ENCODE measurements around the gene RIPOR2.
"Not testable (repeated sequence)": the region's sequence is repeated elsewhere in the genome, so short reads cannot be mapped to it uniquely, and the experiment has no call there.

RIPOR2 gene

DNA sequence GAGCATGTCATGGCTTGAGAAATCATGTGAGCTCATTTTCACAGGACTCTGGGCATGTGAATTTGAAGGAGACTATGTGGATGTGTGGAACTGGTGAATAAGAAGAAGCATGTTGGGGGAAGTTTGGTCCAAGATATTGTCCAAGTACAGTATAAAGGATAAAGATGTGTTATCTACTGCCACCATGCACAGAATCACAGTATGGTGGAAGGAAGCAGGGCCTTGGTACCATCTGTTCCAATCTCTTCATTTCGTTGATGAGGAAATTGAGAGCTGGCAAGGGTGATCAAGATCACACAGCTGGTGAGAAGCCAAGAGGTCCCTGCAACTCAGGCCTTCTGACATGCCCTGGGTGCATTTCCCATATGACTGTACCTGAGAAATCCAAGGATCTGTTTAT is 31.5 kb upstream of the RIPOR2 start:
- ATAC-seq (ENCODE audit: low read depth) (no peak), DNase-seq (ENCODE audit: low spot score in 2 of 2) (no peak)
- Mint-ChIP-seq H3K27ac (no peak overlapping the region), H3K9me3 (no peaks in the 10 kb centered on the region), H3K36me3 (peaks cover 5% of the 10 kb centered on the region), H3K4me1 (peaks cover 53% of the 10 kb centered on the region), H3K27me3 (no peaks in the 10 kb centered on the region), H3K4me3 (no peak overlapping the region)

DNA sequence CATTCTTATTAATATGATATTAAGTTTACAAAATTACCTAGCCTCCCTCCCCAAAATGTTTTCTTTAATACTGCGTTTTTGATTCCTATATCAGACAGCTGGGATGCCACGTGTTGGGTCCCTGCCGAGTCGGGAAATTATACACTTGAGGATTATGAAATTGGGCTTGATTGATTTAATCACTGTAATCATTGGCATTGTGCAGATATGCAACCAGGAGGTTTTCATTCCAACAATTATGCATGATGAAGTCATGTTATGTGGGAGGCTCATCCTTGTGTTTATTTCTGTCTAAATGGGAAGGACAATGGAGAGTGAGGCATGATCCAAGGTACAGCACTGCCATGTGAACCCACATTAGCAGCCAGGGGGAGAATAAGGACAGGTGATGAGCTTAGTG is 30.6 kb upstream of the RIPOR2 start:
- ATAC-seq (ENCODE audit: low read depth) (no peak), DNase-seq (ENCODE audit: low spot score in 2 of 2) (no peak)
- no peak overlapping the region for H3K27ac Mint-ChIP-seq
- H3K27me3 Mint-ChIP-seq: no peaks in the 10 kb centered on the region
- peaks cover 5% of the 10 kb centered on the region for H3K36me3 Mint-ChIP-seq
- H3K9me3 Mint-ChIP-seq: no peaks in the 10 kb centered on the region
- peaks cover 55% of the 10 kb centered on the region for H3K4me1 Mint-ChIP-seq
- no peak overlapping the region for H3K4me3 Mint-ChIP-seq

DNA sequence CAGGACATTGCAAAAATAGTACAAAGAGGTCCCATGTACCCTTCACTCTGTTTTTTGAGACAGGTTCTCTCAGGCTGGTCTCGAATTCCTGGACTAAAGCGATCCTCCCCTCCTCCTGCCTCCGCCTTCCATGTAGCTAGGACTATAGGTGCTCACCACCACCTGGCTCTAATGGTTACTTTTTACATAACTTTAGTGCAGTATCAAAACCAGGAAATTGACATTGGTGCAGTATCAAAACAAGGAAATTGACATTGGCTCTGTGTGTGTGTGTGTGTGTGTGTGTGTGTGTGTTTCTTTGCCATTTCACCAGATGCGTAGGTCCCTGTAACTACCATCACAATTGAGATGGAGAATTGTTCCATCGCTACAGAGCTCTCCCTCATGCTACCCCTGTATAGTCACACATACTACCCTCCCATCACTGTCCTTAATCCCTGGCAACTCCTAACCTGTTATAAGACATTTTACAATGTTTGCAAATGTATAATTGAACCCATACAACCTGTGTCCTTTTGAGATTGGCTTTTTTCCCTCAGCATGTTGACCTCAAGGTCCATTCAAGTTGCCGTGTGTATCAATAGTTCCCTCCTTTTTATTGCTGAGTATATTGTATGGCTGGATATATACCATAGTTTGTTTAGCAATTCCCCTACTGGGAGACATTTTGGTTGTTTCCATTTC is 28.3 kb upstream of the RIPOR2 start:
- Mint-ChIP-seq H3K9me3 (no peaks in the 10 kb centered on the region), H3K4me1 (peaks cover 56% of the 10 kb centered on the region), H3K4me3 (no peak overlapping the region), H3K36me3 (peaks cover 14% of the 10 kb centered on the region), H3K27me3 (no peaks in the 10 kb centered on the region), H3K27ac (no peak overlapping the region)
- ATAC-seq (ENCODE audit: low read depth) (no peak), DNase-seq (ENCODE audit: low spot score in 2 of 2) (no peak)

DNA sequence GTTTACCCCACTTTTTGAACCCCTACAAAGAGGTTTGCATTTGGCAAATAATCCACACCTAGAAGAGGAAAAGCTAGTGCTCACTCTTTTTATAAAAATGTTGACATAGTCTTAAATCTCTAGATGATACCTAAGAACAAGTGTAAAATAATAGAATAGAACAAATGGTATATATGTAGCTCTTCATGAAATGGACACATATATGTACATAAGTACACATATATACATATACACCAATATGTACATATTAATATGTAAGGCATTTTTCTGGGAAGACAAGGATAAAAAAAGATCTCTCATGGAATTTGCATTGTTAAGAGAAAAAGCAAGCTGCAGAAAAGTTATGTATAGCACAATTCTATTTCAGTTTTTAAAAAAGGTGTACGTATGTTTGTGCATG is 27.6 kb upstream of the RIPOR2 start:
- DNase-seq (ENCODE audit: low spot score in 2 of 2): no peak
- Mint-ChIP-seq H3K4me3 (no peak overlapping the region), H3K27me3 (no peaks in the 10 kb centered on the region), H3K4me1 (peaks cover 52% of the 10 kb centered on the region), H3K9me3 (no peaks in the 10 kb centered on the region), H3K27ac (no peak overlapping the region), H3K36me3 (peaks cover 14% of the 10 kb centered on the region)
- no peak for ATAC-seq (ENCODE audit: low read depth)

DNA sequence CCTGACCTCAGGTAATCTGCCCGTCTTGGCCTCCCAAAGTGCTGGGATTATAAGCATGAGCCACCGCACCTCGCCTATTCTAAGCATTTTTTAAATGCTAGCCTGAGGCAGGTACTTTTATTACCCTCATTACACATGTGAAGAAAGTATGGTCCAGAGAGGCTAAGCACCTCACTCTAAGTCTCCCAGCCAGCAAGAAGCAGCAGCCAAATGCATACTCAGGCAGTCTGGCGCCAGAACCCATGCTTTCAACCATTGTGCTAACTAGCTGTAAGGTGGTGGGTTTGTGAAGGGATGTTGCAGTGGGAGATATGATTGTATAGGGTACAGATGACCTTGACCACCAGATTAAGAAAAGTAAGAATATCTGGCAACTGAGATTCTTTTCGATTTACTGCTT is 26.1 kb upstream of the RIPOR2 start:
- Mint-ChIP-seq H3K27me3 (no peaks in the 10 kb centered on the region), H3K4me3 (no peak overlapping the region), H3K4me1 (peaks cover 49% of the 10 kb centered on the region), H3K9me3 (no peaks in the 10 kb centered on the region), H3K27ac (peak overlapping the region; percentile 76), H3K36me3 (peaks cover 15% of the 10 kb centered on the region)
- ATAC-seq (ENCODE audit: low read depth): no peak
- DNase-seq (ENCODE audit: low spot score in 2 of 2): no peak

DNA sequence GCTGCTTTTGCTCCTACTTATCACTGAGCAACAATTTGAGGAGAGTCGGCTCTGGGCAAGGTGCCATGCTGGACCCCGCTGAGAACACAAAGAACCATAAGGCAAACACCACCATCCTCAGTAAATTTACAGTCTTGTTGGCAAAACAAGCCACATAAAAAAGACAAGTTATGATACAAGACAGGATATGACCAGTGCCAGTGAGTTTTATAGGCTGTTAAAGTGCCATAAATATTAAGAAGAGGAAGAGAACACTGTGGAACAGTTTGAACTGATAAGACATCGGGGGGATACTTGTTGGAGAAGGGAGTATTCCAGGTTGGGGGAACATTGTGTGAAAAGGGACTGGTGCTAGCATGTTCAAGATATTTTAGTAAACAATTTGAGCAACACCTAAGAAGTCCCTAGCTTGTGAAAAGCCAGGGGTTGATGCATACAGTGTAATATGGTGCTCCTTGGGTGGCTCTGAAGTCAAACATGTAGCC is 25.3 kb upstream of the RIPOR2 start:
- Mint-ChIP-seq H3K4me1 (peaks cover 49% of the 10 kb centered on the region), H3K4me3 (peak overlapping the region; percentile 8), H3K27me3 (no peaks in the 10 kb centered on the region), H3K27ac (peak overlapping the region; percentile 69), H3K9me3 (no peaks in the 10 kb centered on the region), H3K36me3 (peaks cover 15% of the 10 kb centered on the region)
- ATAC-seq (ENCODE audit: low read depth): no peak
- no peak for DNase-seq (ENCODE audit: low spot score in 2 of 2)

DNA sequence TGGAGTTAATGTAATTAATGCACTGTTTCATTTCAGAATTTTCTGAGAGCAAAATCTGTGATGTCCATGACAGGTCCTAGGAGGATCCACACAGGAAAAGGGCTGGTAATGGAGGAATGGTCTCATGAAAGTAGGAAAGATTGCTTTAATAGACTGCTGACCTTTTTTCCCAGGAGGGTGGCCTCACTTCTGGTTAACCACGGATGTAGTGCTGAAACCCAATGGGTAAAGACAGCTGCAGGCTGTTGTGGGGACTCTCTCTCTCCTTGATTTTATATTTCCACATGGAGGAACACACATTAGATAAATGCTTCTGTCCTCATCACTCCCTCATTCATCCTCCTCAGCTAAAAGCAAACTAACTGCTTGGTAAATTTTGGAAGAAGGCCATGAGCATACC is 23.6 kb upstream of the RIPOR2 start:
- Mint-ChIP-seq H3K4me1 (peaks cover 53% of the 10 kb centered on the region), H3K27me3 (no peaks in the 10 kb centered on the region), H3K4me3 (peak overlapping the region; percentile 18), H3K36me3 (peaks cover 14% of the 10 kb centered on the region), H3K27ac (peak overlapping the region; percentile 58), H3K9me3 (no peaks in the 10 kb centered on the region)
- ATAC-seq (ENCODE audit: low read depth) (no peak), DNase-seq (ENCODE audit: low spot score in 2 of 2) (no peak)

DNA sequence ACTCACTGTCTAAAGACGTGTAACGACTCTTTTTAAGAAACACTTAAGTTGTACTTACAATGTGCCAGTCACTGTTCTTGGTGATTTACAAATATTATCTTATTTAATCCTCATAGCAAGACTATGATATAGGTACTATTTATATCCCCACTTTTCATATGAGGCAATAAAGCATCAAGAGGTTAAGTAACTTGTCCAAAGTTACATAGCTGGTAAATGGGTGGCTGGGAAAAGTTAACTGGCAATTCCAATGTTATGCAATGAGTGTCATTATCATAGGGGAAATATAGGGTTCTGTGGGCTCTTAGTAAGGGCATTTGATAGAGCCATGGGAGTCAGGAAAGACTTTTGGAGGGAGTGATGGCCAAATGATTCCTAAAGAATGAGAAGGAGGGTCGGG is 21.4 kb upstream of the RIPOR2 start:
- no peaks in the 10 kb centered on the region for H3K27me3 Mint-ChIP-seq
- peaks cover 11% of the 10 kb centered on the region for H3K36me3 Mint-ChIP-seq
- ATAC-seq (ENCODE audit: low read depth) (no peak), DNase-seq (ENCODE audit: low spot score in 2 of 2) (no peak)
- peaks cover 53% of the 10 kb centered on the region for H3K4me1 Mint-ChIP-seq
- H3K27ac Mint-ChIP-seq: peak overlapping the region; percentile 89
- peaks cover 3% of the 10 kb centered on the region for H3K9me3 Mint-ChIP-seq
- H3K4me3 Mint-ChIP-seq: peak overlapping the region; percentile 34

DNA sequence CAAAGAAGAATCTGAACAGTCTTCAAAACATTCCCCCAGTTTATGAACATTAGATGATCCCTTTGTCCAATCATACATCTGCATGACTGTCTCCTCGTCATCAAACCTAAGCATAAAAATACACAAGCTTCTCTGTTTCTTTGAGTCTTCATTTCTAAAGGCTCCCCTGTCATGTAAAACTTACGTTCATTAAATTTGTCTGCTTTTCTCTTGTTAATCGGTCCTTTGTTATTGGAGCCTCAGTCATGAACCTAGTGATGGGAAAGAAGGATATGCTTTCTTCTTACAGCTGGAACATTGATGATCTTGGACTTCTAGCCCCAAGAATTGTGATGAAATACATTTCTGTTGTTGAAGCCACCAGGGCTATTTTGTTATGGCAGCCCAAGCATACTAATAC is 18.0 kb upstream of the RIPOR2 start:
- no peak for DNase-seq (ENCODE audit: low spot score in 2 of 2)
- no peak for ATAC-seq (ENCODE audit: low read depth)
- Mint-ChIP-seq H3K36me3 (peaks cover 3% of the 10 kb centered on the region), H3K9me3 (peaks cover 3% of the 10 kb centered on the region), H3K4me3 (peak overlapping the region; percentile 41), H3K27me3 (no peaks in the 10 kb centered on the region), H3K4me1 (peaks cover 53% of the 10 kb centered on the region), H3K27ac (peak overlapping the region; percentile 99)

DNA sequence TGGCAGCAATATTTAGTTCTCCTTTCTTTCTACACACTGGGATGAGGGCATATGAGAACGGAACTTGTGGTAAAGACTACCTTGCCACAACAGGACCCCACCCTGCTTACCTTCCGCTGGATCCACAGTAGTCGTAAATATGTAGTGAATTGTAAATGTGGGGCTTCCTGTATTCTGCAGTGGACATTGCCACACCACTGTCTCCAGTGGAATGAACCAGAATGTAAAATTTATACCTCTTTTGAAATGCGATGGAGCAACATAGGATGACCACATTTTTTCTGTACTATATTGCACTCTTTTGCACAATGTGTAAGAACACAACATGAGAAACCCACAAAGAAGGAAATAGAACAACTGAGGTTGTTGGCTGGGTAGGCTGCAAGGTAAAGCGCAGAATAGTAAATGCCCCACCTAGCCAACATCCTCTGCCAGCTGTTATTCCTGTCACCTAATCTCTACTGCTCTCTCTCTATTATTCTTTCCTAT is 16.1 kb upstream of the RIPOR2 start:
- H3K4me3 Mint-ChIP-seq: peak overlapping the region; percentile 69
- peaks cover 7% of the 10 kb centered on the region for H3K36me3 Mint-ChIP-seq
- no peaks in the 10 kb centered on the region for H3K27me3 Mint-ChIP-seq
- H3K4me1 Mint-ChIP-seq: peaks cover 65% of the 10 kb centered on the region
- ATAC-seq (ENCODE audit: low read depth) (peak; percentile 68), DNase-seq (ENCODE audit: low spot score in 2 of 2) (peak in 1 of 2 donors; percentile 62)
- H3K27ac Mint-ChIP-seq: peak overlapping the region; percentile 99
- peaks cover 7% of the 10 kb centered on the region for H3K9me3 Mint-ChIP-seq

DNA sequence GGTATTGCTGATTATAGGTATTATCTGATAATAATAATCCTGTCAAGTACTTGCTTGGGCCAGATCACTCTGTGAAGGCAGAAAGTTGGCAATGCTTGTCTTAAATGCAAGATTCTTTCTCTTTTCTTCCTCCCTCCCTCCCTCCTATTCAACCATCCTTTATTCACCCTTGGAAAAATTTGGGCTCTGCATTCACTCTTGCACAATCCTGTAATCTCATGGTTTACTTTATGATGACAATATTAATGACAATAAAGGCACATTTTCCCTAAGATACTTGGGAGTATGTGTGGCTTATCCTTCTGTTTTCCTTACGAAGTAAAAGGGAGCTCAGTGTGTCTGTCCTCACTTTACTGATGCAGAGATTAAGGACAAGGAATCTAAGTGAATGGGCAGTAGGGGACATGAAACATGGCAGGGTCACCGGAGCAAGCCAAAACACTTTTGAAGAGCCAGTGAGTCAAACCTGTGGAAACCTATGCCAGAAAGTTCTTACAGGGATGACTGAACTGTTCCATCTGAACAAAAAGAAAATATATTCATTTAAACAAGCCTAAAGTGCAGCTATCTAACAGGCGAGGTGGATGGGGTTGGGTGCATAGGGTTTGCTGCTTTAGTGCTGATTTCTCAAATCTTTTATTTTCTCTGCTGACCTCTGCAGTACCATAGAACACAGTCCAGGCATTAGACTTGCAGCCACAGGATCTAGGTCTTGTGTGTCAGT is 14.6 kb upstream of the RIPOR2 start:
- peaks cover 9% of the 10 kb centered on the region for H3K9me3 Mint-ChIP-seq
- H3K27ac Mint-ChIP-seq: peak overlapping the region; percentile 99
- H3K4me3 Mint-ChIP-seq: peak overlapping the region; percentile 22
- H3K4me1 Mint-ChIP-seq: peaks cover 62% of the 10 kb centered on the region
- no peaks in the 10 kb centered on the region for H3K27me3 Mint-ChIP-seq
- ATAC-seq (ENCODE audit: low read depth) (no peak), DNase-seq (ENCODE audit: low spot score in 2 of 2) (no peak)
- H3K36me3 Mint-ChIP-seq: peaks cover 11% of the 10 kb centered on the region

DNA sequence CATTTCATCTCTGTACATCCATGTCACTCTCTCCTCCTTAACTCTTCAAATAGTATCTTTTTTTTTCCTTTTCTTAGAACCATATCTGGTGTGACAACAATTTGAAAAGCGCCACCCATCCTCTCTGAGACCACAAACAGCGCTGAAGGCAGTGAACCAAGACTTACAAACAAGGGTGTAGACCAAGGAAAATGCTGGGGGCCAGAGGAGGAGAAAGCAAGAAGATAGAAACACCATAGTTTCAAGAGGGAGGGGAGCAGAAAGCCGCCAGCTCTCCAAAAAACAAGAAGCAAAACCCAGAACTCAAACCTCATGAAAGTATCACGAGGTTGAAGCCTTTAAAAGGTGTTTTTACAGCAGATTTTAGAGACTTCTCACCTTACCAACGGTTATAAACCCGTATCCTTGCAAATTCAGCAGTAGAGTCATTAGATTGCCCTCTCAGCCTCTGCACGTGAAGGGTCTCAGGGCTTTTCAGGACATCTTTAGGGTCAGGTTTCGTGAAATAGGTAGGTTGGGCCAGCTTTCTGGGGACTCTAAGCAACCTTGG is 13.3 kb upstream of the RIPOR2 start:
- Mint-ChIP-seq H3K9me3 (peaks cover 13% of the 10 kb centered on the region), H3K27ac (peak overlapping the region; percentile 99), H3K27me3 (no peaks in the 10 kb centered on the region), H3K4me1 (peaks cover 57% of the 10 kb centered on the region), H3K4me3 (peak overlapping the region; percentile 80), H3K36me3 (peaks cover 19% of the 10 kb centered on the region)
- DNase-seq (ENCODE audit: low spot score in 2 of 2): peak; percentile 44 to 78
- peak; percentile 83 for ATAC-seq (ENCODE audit: low read depth)

DNA sequence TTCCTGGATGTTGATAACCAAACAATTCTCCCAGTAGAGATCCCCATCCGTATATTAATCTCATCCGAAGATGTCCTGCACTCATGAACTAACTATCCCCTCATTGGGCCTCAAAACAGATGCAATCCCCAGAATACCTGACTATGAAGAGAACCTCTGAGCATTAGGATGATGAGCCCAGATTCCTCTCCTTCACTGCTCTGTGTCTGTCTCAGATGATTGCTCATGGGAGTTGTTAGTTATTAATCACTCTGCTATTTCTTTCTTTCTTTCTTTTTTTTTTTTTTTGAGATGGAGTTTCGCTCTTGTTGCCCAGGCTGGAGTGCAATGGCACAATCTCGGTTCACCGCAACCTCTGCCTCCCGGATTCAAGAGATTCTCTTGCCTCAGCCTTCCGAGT is 12.5 kb upstream of the RIPOR2 start:
- Mint-ChIP-seq H3K27ac (peak overlapping the region; percentile 99), H3K36me3 (peaks cover 22% of the 10 kb centered on the region), H3K4me3 (peak overlapping the region; percentile 80), H3K9me3 (peaks cover 12% of the 10 kb centered on the region), H3K4me1 (peaks cover 50% of the 10 kb centered on the region)
- DNase-seq (ENCODE audit: low spot score in 2 of 2); H3K27me3 Mint-ChIP-seq; ATAC-seq (ENCODE audit: low read depth): not testable (repeated sequence)

DNA sequence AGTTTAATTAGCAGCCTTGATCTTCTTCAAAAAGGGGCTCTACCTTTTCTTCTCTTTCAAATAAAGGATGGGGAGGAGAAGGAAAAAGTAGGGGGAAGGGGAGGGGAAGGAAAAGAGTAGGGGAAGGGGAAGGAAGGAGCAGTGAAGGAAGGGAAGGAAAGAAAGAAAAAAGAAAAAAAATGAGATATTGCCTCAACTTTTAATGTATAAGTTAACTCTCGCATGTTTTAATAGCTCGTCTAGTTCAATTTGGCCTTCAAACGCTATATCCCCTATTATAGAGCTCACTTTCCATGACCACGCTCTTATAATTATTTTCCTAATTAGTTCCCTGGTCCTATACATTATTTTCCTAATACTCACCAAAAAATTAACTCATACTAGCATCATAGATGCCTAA is 11.9 kb upstream of the RIPOR2 start:
- H3K27ac Mint-ChIP-seq: peak overlapping the region; percentile 99
- DNase-seq (ENCODE audit: low spot score in 2 of 2) (no peak), ATAC-seq (ENCODE audit: low read depth) (no peak)
- peaks cover 25% of the 10 kb centered on the region for H3K36me3 Mint-ChIP-seq
- H3K27me3 Mint-ChIP-seq: no peaks in the 10 kb centered on the region
- no peak overlapping the region for H3K4me3 Mint-ChIP-seq
- H3K4me1 Mint-ChIP-seq: peaks cover 52% of the 10 kb centered on the region
- peaks cover 12% of the 10 kb centered on the region for H3K9me3 Mint-ChIP-seq

All from memory B cell (primary cell).